Activated T-cell treated with anti-CD3 and anti-CD28 coated beads for 24 hours (primary cell): Measurements from ENCODE around the gene ADAM29.
"Not testable (repeated sequence)": the region's sequence is repeated elsewhere in the genome, so short reads cannot be mapped to it uniquely, and the experiment has no call there.

Source experiments
- DNase-seq: peaks from one replicate; pipeline ENCODE4 v3.0.0-alpha.2; 2020; ENCODE audit warnings: low read depth

The ADAM29 gene

GRCh38 chr4:174948826-174949225 lies 30.7 kb downstream of the ADAM29 start:
- no peak for DNase-seq

DNA sequence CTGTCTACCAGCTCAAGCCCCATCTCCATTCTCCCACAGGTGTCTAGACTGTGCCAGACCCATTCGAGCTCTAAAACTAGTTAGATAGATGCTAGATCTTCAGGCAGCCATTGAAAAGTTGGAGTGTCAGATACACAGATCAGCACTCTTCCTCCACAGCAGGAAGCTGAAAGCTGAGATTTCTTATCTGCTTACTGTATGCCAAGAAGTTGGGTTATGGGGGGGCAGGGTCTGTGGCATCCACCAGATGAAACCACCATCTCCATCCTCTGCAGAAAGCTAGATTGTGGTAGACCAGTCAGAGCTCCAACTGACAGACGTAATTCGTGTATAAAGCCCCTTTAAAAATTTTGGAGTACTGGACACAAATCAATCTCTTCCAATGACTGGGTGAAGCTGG lies 54.8 kb downstream of the ADAM29 start:
- no peak for DNase-seq

- DNase-seq = no peak
Measured at GRCh38 chr4:174973336-174973735, 55.2 kb downstream of the ADAM29 start.

GRCh38 chr4:174983128-174983750 lies 65.1 kb downstream of the ADAM29 start:
- DNase-seq = no peak

DNA sequence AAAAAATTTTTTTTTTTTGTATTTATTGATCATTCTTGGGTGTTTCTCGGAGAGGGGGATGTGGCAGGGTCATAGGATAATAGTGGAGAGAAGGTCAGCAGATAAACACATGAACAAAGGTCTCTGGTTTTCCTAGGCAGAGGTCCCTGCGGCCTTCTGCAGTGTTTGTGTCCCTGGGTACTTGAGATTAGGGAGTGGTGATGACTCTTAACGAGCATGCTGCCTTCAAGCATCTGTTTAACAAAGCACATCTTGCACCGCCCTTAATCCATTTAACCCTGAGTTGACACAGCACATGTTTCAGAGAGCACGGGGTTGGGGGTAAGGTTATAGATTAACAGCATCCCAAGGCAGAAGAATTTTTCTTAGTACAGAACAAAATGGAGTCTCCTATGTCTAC lies 65.7 kb downstream of the ADAM29 start:
- not testable (repeated sequence) for DNase-seq

- no peak for DNase-seq
Measured at GRCh38 chr4:174989791-174990190, 71.6 kb downstream of the ADAM29 start.

DNA sequence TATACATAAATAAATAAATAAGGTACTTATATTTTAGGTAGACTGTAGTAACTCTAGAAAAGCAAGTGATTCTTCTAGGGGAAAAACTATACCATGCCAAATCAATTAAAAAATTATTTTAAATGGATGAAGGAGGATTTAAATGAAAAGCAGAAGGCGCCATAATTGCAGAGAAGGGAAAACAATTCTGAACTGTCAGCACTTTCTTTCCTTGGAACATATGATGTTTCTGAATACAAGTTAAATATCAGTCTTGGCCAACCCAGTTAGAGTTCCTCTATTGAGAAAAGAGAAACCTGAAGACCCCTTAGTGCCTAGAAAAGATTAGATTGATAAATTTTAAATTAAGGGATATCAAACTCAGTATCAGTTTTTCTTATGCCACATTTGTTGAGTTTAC lies 75.8 kb downstream of the ADAM29 start:
- DNase-seq = no peak

GRCh38 chr4:174996079-174996478 lies 77.9 kb downstream of the ADAM29 start:
- no peak for DNase-seq

DNA sequence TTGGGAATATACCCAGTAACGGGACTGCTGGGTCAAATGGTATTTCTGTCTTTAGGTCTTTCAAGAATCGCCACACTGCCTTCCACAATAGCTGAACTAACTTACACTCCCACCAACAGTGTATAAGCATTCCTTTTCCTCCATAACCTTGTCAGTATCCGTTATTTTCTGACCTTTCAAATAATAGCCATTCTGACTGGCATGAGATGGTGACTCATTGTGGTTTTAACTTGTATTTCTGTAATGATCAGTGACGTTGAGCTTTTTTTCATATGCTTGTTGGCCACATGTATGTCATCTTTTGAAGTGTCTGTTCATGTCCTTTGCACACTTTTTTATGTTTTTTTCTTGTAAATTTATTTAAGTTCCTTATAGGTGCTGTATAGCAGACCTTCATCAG lies 81.2 kb downstream of the ADAM29 start:
- no peak for DNase-seq

GRCh38 chr4:175017751-175018150 lies 99.6 kb downstream of the ADAM29 start:
- no peak for DNase-seq

GRCh38 chr4:175019447-175019846 lies 101.3 kb downstream of the ADAM29 start:
- DNase-seq = not testable (repeated sequence)
